HS-5 (cell line): ENCODE measurements around the gene PFKL.
"Not testable (repeated sequence)": the region's sequence is repeated elsewhere in the genome, so short reads cannot be mapped to it uniquely, and the experiment has no call there.

Experiments
- DNase-seq: peaks from one replicate; pipeline ENCODE4 v3.0.0-alpha.2; 2012; ENCODE audit warnings: low read depth

PFKL gene

DNA sequence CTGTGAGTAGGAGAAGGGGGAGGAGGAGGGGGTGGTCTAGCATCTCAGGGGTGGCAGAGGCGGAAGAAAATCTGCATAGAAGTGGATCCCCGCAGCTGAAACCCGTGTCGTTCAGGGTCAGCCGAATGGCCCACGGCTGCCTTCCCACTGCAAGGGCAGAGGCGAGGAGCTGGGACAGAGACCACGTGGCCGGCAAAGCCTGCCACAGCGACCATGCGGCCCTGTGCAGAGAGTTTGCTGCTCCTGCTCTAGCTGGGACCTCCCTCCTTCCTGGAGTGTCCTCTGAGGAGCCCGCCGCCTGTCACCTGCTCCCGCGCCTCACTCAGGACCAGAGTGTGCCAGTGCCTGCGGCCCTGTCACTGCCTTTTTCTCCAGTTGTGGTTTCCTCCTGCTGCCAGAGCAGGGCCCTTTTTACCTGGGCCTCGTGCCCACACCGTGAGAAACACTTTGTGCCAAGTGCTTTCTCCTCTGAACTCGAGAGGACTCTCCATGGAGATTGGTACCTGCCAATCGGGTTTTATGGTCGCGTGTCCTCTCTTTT is 48.1 kb downstream of the PFKL start:
- no peak for DNase-seq

DNA sequence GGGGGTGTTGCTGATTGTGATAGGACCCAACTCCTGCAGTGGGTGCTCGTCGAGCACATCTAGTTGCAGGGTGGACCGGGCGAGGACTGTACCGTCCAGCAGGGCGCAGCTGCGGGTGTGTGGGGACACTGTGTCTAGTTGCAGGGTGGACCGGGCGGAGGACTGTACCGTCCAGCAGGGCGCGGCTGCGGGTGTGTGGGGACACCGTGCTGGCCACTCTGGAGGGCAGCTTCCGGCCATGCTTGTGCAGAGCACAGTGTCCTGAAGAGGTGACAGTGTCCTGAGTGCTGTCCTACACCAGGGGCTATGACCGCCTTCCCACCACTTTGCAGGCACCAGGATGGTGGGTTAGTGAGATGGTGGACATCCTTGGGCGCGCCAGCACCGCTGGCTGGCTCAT is 49.0 kb downstream of the PFKL start:
- no peak for DNase-seq

DNA sequence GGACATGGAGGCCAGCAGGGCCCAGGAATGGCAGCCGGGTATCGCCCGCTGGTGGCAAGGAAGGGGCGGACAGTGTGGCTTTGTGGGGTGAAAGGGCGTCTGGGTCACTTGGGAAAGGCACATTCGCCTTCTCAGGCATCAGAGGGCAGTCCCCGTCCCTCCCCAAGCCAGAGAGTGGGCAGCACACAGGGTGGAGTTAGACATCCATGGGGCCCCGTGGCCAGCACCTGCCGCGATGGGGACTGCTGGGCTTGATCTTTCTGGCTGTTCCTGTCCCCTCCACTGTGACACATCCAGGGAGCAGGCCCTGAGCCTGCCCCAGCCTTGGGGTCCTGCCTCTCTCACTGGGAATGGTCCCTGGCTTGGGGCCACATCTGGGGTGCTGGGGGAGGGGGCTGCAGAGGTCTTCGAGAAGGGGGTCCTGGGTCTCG is 49.6 kb downstream of the PFKL start:
- no peak for DNase-seq

- no peak for DNase-seq
Measured at GRCh38 chr21:44349847-44350772, 50.3 kb downstream of the PFKL start.

DNA sequence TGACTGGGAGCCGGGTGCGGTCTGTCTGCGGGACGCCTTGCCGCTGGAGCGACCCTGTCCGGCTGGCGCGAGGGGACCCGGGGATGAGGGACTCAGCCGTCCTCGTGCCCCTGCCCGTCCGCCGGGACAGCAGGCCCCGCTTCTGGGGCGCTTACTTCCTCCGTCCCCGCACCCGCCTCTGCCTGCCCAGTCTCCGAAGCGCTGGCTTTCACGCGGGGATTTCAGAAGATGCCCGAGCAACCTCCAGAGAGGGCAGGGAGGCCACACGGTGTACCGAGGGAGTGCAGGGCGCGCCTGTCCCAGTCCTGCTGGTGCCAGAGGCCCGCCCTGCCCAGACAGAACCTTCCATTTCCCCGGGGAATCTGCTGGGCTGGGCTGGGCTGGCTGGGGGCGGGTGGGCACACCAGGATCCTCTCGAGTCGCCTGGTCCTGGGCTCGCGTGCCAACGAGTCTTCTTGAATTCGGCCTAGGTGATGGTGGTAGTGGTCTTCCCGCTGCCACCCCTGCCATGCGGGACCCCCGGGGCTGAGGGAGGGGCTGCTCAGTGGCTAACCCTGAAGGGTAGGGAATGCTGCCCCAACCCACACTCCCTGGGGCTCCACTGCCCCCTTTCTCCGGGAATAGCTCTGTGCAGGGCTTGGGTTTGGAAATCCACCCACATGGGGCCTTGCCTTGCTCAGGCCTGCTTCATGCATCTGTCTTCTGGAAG is 51.1 kb downstream of the PFKL start:
- DNase-seq = no peak

- no peak for DNase-seq
Measured at GRCh38 chr21:44351535-44352252, 51.8 kb downstream of the PFKL start.

- DNase-seq = no peak
Measured at GRCh38 chr21:44352253-44352860, 52.5 kb downstream of the PFKL start.

DNA sequence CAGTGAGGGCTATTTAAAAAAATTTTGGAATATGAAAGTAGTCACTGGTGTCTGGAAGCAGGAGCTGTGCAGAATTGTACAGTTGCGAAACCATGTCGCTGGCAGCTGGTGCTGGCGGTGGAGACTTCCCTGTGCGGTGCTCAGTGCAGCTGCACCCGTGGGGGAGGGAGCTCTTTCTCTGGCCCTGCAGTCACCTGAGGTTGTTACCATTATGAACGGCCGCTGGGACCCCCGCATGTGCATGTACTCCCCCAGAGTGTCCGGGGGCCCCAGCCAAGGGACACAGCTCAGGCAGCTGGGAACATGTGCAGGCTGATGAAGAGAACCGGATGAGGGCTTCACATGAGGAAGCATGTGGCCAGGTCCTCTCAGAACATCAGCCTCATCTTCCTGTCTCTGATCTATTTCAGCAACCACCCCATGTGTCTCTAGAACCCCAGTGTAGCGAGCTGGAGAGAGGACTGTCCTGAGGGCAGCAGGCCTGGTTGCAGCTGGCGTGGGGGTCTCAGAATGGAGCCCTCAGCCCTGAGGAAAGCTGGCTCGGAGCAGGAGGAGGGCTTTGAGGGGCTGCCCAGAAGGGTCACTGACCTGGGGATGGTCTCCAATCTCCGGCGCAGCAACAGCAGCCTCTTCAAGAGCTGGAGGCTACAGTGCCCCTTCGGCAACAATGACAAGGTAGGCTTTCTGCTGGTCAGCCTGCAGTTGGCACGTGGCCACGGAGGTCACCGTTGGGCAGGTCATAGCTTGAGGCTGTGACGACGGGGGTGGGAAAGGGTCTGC is 53.5 kb downstream of the PFKL start, which contains the start of gene TRPM2:
Gene TRPM2, plus strand, starts transcription at position 431 of the 780 bp plus-strand sequence. Its CDS starts 80 bp downstream, at position 511.
- DNase-seq = no peak

GRCh38 chr21:44354001-44354405 is 54.1 kb downstream of the PFKL start:
- DNase-seq = no peak

DNA sequence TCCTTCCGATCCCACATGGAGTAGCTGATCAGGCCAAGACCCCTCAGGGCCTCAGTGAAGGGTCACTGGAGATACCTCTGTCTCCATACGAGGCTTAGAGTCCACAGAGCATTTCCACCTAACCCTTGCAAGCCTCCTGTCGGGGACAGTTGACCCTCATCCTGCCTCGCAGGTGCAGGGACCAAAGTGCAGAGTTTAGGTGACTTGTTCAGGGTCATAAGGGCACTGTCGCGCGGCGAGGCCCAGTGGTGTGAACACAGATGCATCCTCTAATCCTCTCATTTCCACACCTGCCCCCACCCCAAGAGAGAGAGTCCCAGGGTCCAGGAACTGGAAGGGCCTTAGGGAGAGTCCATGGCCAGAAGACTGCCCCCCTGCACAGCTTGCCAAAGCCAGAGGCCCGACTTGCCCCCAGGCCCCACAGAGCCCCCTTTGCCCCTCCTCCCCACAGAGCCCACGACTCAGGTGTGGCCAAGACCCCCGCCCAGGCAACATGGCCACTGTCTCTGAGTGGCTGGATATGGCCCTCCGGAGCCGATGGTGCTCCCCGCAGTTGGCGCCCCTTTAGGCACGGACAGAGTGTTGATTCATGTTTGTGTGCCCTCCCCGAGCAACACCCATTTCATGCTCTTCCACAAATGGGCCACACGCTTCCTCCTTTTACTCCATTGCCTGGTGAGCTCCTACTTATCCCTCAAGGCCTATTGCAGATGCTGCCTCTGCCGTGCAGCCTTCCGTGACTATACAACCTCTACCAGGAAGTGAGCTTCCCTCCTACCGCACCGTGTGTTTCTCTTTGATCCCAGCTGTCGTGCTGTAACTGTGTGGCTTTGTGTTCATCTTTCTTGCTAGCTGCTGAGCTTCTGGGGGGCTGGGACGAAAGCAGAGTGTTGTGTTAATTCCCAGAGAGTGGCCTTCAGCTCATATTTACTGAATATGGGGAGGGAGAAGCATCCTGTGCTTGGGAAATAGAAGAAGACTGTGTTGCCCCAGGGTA is 55.2 kb downstream of the PFKL start:
- DNase-seq = no peak

DNA sequence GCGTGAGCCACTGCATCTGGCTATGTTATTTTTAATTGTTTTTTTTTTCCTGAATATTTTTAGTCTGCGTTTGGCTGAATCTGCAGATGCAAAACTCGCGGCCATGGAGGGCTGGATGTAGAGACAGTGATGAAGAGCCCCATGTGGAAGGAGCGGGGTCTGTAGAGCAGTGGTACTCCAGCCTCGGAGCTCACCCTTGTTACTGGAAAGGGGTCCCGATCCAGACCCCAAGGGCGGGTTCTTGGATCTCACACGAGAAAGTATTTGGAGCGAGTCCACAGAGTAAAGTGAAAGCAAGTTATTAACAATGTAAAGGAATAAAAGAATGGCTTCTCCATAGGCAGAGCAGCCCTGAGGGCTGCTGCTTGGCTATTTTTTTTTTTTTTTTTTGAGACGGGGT is 56.3 kb downstream of the PFKL start:
- no peak for DNase-seq

DNA sequence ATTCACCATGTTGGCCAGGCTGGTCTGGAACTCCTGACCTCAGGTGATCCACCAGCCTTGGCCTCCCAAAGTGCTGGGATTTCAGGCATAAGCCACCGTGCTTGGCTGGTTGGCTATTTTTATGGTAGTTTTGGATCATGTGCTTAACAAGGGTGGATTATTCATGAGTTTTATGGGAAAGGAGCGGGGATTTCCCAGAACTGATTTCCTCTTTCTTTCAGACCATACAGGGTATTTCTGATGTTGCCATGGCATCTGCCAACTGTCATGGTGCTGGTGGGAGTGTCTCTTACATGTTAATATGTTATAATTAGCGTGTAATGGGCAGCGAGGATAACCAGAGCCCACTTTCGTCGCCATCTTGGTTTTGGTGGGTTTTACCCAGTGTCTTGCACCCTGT is 56.8 kb downstream of the PFKL start:
- DNase-seq = no peak

DNA sequence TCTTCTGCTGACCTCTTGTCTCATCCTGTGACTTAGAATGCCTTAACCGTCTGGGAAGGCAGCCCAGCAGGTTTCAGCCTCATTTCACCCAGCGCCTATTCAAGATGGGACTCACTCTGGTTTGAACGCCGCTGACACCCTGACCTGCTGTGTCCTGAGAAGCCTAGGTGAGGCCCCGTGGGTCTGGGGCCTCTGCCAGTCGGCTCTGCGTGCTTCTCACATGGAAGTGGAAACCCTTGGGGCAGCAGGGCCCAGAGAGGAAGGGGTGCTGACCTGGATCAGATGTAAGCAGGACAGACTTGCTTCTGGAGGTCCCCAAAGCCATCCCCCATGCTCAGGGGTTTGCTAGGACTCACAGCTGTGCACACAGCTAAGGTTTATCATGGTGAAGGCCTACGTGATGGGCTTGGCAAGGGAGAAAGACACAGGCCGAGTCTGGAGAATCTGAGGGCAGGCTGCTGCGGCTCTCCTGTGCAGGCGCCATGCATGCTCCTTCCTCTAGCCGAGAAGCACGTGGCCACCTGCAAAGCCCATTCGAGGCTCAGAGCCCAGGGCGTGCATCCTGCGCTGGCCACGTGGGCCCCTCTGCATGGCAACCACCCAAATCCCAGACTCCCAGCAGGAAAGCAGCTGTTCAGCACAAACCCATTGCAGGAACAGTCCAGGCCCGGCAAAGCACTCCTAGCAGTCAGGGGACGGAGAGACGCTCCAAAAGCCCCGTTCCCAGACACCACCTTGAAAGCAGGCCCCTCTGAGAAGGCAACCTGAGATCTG is 57.4 kb downstream of the PFKL start:
- DNase-seq = no peak

DNA sequence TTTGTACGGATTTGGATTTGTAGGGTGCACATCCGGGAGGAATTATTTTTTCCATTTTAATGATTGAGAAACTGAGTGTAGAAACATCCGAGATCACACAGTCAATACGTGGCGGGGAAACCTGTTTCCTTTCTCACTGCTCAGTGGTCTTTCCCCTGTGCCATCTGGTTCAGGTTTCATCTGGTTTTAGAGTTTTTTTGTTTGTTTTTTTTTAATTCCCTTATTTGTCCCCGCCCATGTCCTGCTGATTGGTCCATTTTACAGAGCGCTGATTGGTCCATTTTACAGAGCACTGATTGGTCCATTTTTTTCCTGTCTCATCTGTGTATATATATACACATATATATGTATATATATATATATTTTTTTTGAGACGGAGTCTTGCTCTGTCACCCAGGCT is 59.5 kb downstream of the PFKL start:
- DNase-seq = no peak

DNA sequence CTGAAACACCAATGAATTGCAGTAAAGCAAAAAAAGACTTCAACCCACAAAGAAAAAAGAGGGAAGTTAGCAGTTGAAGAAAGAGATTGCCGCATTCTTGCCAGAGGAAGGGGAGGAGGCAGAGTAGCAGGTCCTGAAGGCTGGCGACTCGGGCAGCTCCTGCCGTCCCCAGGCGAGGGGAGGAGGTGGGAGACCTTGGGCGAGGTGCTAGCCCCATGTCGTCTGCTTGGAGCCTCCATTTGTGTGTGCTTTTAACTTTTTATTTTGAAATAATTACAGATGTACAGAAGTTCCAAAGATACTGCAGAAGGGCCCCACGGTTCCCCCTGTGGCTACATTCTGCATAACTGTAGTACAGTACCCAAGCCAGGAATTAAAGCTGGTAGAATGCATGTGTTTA is 60.3 kb downstream of the PFKL start:
- DNase-seq = no peak

DNA sequence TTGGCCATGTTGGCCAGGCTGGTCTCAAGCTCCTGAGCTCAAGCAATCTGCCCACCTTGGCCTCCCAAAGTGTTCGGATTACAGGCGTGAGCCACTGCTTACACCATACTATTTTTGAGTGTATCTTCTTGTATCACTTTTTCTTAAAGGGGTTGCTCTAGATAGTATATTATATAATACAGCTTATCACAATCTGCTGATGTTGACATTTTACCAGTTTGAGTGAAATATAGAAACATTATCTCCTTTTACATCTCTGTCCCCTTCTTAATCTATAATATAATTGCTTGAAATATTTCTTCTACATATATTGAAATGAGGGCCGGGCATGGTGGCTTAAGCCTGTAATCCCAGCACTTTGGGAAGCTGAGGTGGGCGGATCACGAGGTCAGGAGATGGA is 62.0 kb downstream of the PFKL start:
- not testable (repeated sequence) for DNase-seq

GRCh38 chr21:44363278-44363677 is 63.4 kb downstream of the PFKL start:
- DNase-seq = no peak

- DNase-seq = no peak
Measured at GRCh38 chr21:44364151-44365053, 64.5 kb downstream of the PFKL start.
